Renal cortical epithelial cell (primary cell): ENCODE data around the gene CFAP97. TPM values are rescaled to one million over a fixed set of nuclear protein-coding genes. Genes with fewer than 3 reads are reported as not detected.
"Not testable (repeated sequence)": the region's sequence is repeated elsewhere in the genome, so short reads cannot be mapped to it uniquely, and the experiment has no call there.

ENCODE experiments used
- DNase-seq: peaks from one replicate; pipeline ENCODE4 v3.0.0-alpha.2; 2011; ENCODE audit warnings: low read depth
- total RNA-seq: library from RNA; depleted of rRNA; stranded (reverse); fragments of >200 nt; gene quantifications from 2 replicates; pipeline ENCODE4 v1.2.3, GENCODE V29; 2014

The CFAP97 gene
- total RNA-seq, 1 donor from 2014 or later: 38.9 TPM

GRCh38 chr4:185201977-185202962, 1.5 kb downstream of the CFAP97 start:
- no peak for DNase-seq

DNA sequence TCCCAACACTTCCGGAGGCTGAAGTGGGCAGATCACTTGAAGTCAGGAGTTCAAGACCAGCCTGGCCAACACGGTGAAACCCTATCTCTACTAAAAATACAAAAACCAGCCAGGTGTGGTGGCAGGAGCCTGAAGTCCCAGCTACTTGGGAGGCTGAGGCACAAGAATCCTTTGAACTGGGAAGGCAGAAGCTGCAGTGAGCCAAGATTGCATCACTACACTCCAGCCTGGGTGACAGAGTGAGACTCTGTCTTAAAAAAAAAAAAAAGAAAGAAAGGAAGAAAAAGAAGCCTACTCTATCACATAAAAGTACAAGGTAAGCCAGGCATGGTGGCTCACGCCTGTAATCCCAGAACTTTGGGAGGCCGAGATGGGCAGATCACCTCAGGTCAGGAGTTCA, 5.6 kb downstream of the CFAP97 start:
- not testable (repeated sequence) for DNase-seq

DNA sequence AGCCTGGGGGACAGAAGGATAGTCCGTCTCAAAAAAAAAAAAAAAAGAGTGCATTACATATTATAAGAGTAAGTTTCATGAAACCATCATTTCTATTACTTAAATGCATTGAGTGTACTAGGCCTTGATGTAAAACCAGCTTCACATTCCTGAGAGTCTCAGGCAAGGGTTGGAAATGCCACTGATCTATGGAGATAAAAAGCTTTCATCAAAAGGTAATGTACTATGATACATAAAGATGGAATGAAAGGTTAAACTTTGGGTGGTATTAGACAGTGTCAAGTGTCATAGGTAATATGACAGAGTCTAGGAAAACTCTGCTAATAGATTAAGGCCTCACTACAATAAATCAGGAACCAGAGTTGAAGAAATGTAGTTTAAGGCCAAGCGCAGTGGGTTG, 7.4 kb downstream of the CFAP97 start:
- DNase-seq: no peak

- DNase-seq: no peak
These were observed 8.6 kb downstream of the CFAP97 start for GRCh38 chr4:185194924-185195888.

- no peak for DNase-seq
These were observed 11.7 kb downstream of the CFAP97 start for GRCh38 chr4:185192059-185192458.

- DNase-seq: no peak
These were observed 13.4 kb downstream of the CFAP97 start for GRCh38 chr4:185190306-185190856.

DNA sequence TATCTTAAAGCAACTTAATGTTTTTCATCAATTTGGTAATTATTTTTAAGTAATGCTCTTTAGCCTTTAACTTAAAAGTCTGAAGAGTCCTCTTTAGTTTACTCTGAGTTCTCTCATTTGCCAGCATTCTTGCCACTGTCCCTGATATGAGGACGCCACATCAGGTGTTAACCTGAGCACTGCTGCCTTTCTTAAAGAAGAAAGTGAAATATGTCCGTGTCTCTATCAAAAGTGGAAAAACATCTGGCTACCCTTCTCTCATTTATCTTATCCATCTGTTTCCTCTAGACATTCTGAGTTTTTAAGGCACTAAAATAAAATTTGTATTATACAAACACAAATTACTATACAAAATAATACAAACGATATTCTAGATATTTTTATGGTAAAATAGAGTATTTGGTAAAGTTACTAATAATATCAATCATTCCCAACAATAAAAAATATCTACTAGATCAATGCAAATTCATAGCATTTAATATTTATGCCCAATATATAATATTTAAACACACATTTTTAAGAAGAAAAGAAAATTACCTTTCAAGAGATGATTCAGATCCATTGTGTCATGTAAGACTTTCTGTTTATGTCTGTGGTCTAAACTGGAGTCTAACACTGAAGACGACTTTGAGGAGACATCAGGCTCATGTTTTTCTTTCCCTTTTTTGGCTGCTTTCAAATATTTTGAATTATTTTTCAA, 14.0 kb downstream of the CFAP97 start:
- DNase-seq: no peak

DNA sequence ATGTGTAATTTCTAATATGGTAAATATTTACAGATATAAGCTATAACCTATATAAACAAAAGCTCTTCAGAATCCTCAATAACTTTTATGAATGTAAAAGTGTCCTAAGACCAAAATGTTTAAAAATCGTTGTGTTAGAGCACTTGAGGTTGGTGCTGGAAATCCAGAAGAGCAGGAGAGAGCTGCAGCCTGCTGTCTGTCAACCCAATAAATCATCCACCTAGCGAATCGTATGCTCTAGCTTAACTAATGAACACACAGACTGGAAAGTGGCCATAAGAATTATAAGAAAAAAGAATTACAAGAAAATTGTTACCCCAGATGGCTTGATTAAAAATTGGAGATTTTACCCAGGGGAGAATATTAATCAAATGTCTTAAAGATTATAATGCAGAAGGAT, 17.0 kb downstream of the CFAP97 start:
- DNase-seq: no peak

DNA sequence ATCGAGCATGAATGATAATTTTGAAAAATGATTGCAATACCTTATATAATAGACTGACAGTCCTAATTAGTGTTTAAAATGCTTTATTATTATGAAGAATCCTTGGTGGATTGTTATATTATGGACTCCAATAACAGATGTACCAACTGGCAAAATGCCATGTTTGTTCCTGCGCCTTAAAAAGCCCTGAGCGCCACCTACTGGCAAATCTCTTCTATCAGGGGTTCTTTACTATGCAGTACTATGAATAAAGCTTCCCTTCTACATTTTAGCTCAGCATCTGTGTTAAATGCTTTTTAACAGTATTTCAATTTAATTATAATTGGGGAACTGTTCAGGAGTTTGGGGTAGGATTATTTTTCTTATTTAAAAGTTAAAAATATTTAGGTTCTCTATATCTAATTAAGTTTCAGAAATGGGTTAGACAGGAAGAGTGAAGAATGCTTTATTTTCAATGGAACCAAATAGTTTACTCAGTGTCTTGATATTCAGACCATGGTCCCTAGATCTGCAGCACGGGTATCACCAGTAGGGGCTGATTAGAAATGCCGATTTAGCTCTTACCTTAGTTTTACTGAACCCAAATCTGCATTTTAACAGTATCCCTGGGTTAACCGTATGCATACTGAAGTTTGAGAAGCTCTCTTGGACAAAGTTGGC, 20.0 kb downstream of the CFAP97 start:
- peak; percentile 84 for DNase-seq

GRCh38 chr4:185182239-185182638, 21.6 kb downstream of the CFAP97 start:
- no peak for DNase-seq

DNA sequence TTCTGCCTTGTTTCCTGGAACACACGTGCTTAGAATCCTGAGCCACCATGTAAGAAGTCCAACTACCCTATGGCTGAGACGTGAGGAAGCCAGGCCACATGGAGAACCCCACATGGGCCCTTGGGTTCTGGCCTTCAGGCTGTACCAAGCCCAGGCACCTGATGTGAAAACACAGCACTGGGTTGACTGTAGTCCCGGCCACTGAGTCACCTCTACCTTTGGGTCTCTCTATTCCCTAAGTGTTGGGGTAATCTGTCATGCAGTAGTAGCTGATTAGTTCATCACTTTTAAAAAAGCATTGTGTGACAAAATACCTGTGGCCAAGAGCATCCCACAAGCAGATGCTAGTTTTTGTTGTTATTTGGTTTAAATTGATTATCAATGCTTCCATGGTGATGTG, 24.3 kb downstream of the CFAP97 start:
- no peak for DNase-seq

DNA sequence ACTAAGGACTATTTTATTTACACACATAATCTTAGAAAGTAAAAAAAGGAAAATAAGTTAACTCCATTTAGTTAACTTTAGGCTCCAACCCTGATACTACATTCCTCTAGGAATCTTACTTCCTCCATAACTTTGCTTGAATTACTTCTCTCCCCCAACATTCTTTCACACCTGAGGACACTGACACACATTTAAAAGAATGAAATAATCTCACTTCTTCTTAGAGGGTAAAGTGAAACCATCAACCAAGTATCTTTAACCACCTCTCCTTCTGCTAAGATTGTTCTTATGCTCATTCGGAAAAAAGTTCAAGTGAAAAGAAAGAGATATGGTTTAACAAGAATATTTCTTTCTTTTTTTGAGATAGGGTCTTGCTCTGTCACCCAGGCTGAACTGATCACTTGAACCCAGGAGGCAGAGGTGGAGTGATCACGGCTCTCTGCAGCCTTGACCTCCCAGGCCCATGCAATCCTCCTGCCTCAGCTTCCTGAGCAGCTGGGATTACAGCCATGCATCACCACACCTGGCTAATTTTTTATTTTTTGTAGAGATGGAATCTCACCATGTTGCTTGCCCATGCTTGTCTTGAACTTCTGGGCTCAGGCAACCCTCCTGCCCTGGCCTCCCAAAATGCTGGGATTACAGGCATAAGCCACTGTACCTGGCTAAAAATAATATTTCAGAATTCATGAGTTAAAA, 32.3 kb downstream of the CFAP97 start:
- no peak for DNase-seq

DNA sequence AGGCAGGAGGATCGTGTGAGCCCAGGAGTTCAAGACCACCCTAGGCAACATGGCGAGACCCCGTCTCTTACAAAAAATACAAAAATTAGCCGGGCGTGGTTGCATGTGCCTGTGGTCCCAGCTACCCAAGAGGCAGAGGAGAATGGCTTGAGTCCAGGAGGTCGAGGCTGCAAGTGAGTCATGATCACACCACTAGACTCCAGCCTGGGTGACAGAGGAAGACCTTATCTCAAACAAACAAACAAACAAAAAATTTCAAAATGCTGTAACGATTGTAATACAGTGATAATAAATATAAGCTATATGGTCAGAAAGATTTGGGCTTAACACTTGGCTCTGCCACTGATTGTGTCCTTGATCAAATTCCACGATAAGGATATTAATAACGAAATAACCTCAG, 36.6 kb downstream of the CFAP97 start:
- peak; percentile 19 for DNase-seq

DNA sequence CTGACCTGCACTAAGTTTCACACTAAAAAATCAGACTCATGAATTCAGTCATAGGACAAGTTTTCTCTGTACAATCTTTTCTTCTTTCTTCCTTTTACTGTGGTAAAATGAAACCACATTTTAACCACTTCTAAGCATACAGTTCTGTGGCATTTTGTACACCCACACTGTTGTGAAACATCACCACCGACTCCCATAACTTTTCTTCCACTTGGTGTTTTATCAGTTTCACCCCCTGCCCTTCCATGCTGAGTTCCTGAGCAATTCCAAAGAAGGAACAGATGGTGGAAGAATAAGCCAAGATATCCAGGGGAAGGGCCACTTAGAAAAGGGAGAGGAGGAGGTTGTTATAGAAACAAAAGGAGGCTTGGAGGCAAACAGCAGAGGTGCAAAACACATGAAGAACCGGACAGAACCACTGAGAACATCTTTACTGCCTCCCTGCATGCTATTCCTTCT, 38.2 kb downstream of the CFAP97 start:
- DNase-seq: peak; percentile 86

- no peak for DNase-seq
These were observed 52.5 kb downstream of the CFAP97 start for GRCh38 chr4:185151296-185151695.

- no peak for DNase-seq
These were observed 54.4 kb downstream of the CFAP97 start for GRCh38 chr4:185149392-185149791.

- DNase-seq: no peak
These were observed 58.2 kb downstream of the CFAP97 start for GRCh38 chr4:185145572-185145971.

DNA sequence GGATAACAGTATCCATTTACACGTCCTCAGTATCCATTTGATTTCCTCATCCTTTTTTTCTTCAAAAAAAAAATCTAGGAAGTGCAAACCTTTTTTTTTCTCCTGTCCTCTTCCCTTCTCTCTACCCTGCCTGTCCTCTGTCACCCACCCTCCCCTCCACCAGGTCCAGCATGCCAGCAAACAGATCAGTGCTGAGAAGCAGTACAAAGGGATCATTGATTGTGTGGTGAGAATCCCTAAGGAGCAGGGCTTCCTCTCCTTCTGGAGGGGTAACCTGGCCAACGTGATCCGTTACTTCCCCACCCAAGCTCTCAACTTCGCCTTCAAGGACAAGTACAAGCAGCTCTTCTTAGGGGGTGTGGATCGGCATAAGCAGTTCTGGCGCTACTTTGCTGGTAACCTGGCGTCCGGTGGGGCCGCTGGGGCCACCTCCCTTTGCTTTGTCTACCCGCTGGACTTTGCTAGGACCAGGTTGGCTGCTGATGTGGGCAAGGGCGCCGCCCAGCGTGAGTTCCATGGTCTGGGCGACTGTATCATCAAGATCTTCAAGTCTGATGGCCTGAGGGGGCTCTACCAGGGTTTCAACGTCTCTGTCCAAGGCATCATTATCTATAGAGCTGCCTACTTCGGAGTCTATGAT, 59.1 kb downstream of the CFAP97 start:
- no peak for DNase-seq

GRCh38 chr4:185143601-185143969, 60.2 kb downstream of the CFAP97 start:
- DNase-seq: peak; percentile 16
